Neuronal stem cell (in vitro differentiated cells): Measurements from ENCODE around the gene GALNT15.

Experiments
- DNase-seq: peaks from one replicate; pipeline ENCODE4 v3.0.0-alpha.2; 2013; ENCODE audit warnings: low spot score
- H2AFZ ChIP-seq: one replicate; pipeline ENCODE4 v1.6.1; 2013; ENCODE audit warnings: mild to moderate bottlenecking, low read length, inconsistent platforms
- H2AK5ac ChIP-seq: 2 replicates; pipeline ENCODE4 v1.6.1; 2013; ENCODE audit warnings: low read depth, mild to moderate bottlenecking, inconsistent platforms, low read length, moderate library complexity, mixed read lengths
- H2BK120ac ChIP-seq: 2 replicates; pipeline ENCODE4 v1.6.1; 2013; ENCODE audit warnings: low read depth, mild to moderate bottlenecking, inconsistent platforms, low read length, moderate library complexity, mixed read lengths
- H2BK12ac ChIP-seq: one replicate; pipeline ENCODE4 v1.6.1; 2013; ENCODE audit warnings: low read length, inconsistent platforms
- H2BK15ac ChIP-seq: 2 replicates; pipeline ENCODE4 v1.6.1; 2013; ENCODE audit warnings: mild to moderate bottlenecking, low read length, inconsistent platforms, mixed read lengths
- H2BK5ac ChIP-seq: one replicate; pipeline ENCODE4 v1.6.1; 2013; ENCODE audit warnings: inconsistent platforms, mild to moderate bottlenecking, low read length, moderate library complexity
- H3K14ac ChIP-seq: one replicate; pipeline ENCODE4 v1.6.1; 2013; ENCODE audit warnings: low read length, inconsistent platforms
- H3K18ac ChIP-seq: 2 replicates; pipeline ENCODE4 v1.6.1; 2013; ENCODE audit warnings: low read length, inconsistent platforms
- H3K23ac ChIP-seq: 2 replicates; pipeline ENCODE4 v1.6.1; 2013; ENCODE audit warnings: low read depth, mild to moderate bottlenecking, mixed read lengths, low read length, inconsistent platforms; ENCODE audit not compliant: poor library complexity
- H3K27ac ChIP-seq: replicated peaks from 3 replicates; pipeline ENCODE4 v1.5.1; 2013; ENCODE audit warnings: low read length, inconsistent platforms
- H3K27me3 ChIP-seq, 3 experiments: 2 replicates each; pipeline ENCODE4 v1.6.1; 2013; ENCODE audit warnings: low read length in 3 of 3, mild to moderate bottlenecking in 2 of 3, inconsistent platforms in 1 of 3, low read depth in 1 of 3, mixed read lengths in 1 of 3, moderate library complexity in 1 of 3; ENCODE audit not compliant: control insufficient read depth in 3 of 3, insufficient read depth in 3 of 3
- H3K36me3 ChIP-seq, 2 donors: replicated peaks in 1 of 2; 2 replicates each; pipeline ENCODE4 v1.6.1; 2013; ENCODE audit warnings: low read length in 2 of 2; ENCODE audit not compliant: control insufficient read depth in 2 of 2, insufficient read depth in 2 of 2
- H3K4ac ChIP-seq: 2 replicates; pipeline ENCODE4 v1.6.1; 2013; ENCODE audit warnings: inconsistent platforms, mild to moderate bottlenecking, low read length, moderate library complexity
- H3K4me1 ChIP-seq, 2 donors: 1 replicate in 1 of 2; 2 replicates in 1 of 2; pipeline ENCODE4 v1.6.1; 2013; ENCODE audit warnings: low read length in 2 of 2, low read depth in 1 of 2; ENCODE audit not compliant: control insufficient read depth in 2 of 2, insufficient read depth in 1 of 2
- H3K4me2 ChIP-seq: one replicate; pipeline ENCODE4 v1.6.1; 2013; ENCODE audit warnings: mild to moderate bottlenecking, low read length, inconsistent platforms; ENCODE audit not compliant: insufficient read depth, poor library complexity, severe bottlenecking
- H3K4me3 ChIP-seq, 2 donors: 2 replicates each; pipeline ENCODE4 v1.5.1; 2013; ENCODE audit warnings: low read length in 2 of 2, mild to moderate bottlenecking in 2 of 2, inconsistent platforms in 1 of 2, moderate library complexity in 1 of 2
- H3K79me1 ChIP-seq: one replicate; pipeline ENCODE4 v1.6.1; 2013; ENCODE audit warnings: low read depth, mild to moderate bottlenecking, inconsistent platforms, low read length, moderate library complexity
- H3K9ac ChIP-seq: one replicate; pipeline ENCODE4 v1.6.1; 2013; ENCODE audit warnings: mild to moderate bottlenecking, low read depth, low read length, inconsistent platforms; ENCODE audit not compliant: poor library complexity
- H3K9me3 ChIP-seq, 2 donors: replicated peaks in 1 of 2; 2 replicates each; pipeline versions ENCODE3 to v1.6.1; 2013; ENCODE audit warnings: low read length in 2 of 2, mild to moderate bottlenecking in 2 of 2, inconsistent platforms in 1 of 2, low read depth in 1 of 2, mixed read lengths in 1 of 2, moderate library complexity in 1 of 2; ENCODE audit not compliant: control insufficient read depth in 2 of 2, insufficient read depth in 1 of 2
- H4K8ac ChIP-seq: one replicate; pipeline ENCODE4 v1.6.1; 2013; ENCODE audit warnings: low read depth, mild to moderate bottlenecking, inconsistent platforms, low read length, moderate library complexity
- H4K91ac ChIP-seq: one replicate; pipeline ENCODE4 v1.6.1; 2013; ENCODE audit warnings: low read length, low read depth, mild to moderate bottlenecking, inconsistent platforms; ENCODE audit not compliant: poor library complexity
- WGBS, 2 donors: extraction: QIAGEN DNeasy Blood & Tissue Kit; methylation state at CpG; one replicate each; pipeline ENCODE4 v1.1.7; 2013; ENCODE audit warnings: missing lambda C conversion rate in 2 of 2, mixed read lengths in 1 of 2; ENCODE audit not compliant: insufficient read length in 2 of 2, insufficient replicate concordance in 1 of 2; ENCODE audit errors: extremely low coverage in 2 of 2; 5-methylcytosine and 5-hydroxymethylcytosine counted together

The GALNT15 gene

GRCh38 chr3:16132190-16132589 is 42.3 kb upstream of the GALNT15 start:
- no CpG with 5 or more reads among the region's 7 CpGs for WGBS, 2 donors
- Histone ChIP-seq H2AFZ (no peak overlapping the region), H2AK5ac (no peak overlapping the region), H3K18ac (no peak overlapping the region), H3K23ac (no peak overlapping the region), H3K27ac (no peak overlapping the region), H2BK15ac (no peak overlapping the region), H2BK12ac (no peak overlapping the region), H3K9me3 (no peaks in the 10 kb centered on the region), H2BK5ac (no peak overlapping the region), H2BK120ac (no peak overlapping the region), H3K4me2 (no peak overlapping the region), H3K4me3 (no peak overlapping the region), H3K36me3 (no peaks in the 10 kb centered on the region), H3K27me3 (no peaks in the 10 kb centered on the region), H3K9ac (no peak overlapping the region), H3K4ac (no peak overlapping the region), H4K91ac (no peak overlapping the region), H3K79me1 (no peaks in the 10 kb centered on the region), H3K14ac (no peak overlapping the region), H3K4me1 (peaks cover 0 to 2% of the 10 kb centered on the region in 2 donors), H4K8ac (no peak overlapping the region)
- no peak for DNase-seq

- H2BK5ac ChIP-seq = no peak overlapping the region
- no peak overlapping the region for H4K91ac ChIP-seq
- no peak overlapping the region for H2BK12ac ChIP-seq
- no peak overlapping the region for H2BK120ac ChIP-seq
- no peak overlapping the region for H3K4me3 ChIP-seq
- no peak overlapping the region for H3K14ac ChIP-seq
- no peak overlapping the region for H3K4me2 ChIP-seq
- no peak overlapping the region for H3K9ac ChIP-seq
- no peak overlapping the region for H4K8ac ChIP-seq
- DNase-seq = no peak
- no peaks in the 10 kb centered on the region for H3K27me3 ChIP-seq
- no peaks in the 10 kb centered on the region for H3K79me1 ChIP-seq
- H3K4ac ChIP-seq = no peak overlapping the region
- no peaks in the 10 kb centered on the region for H3K36me3 ChIP-seq
- no peak overlapping the region for H2BK15ac ChIP-seq
- peaks cover 0 to 2% of the 10 kb centered on the region in 2 donors for H3K4me1 ChIP-seq
- no peak overlapping the region for H3K23ac ChIP-seq
- H2AFZ ChIP-seq = no peak overlapping the region
- no peak overlapping the region for H3K27ac ChIP-seq
- peaks cover 0 to 4% of the 10 kb centered on the region in 2 donors for H3K9me3 ChIP-seq
- no CpG with 5 or more reads among the region's 3 CpGs for WGBS, 2 donors
- no peak overlapping the region for H3K18ac ChIP-seq
- no peak overlapping the region for H2AK5ac ChIP-seq
These were observed 41.6 kb upstream of the GALNT15 start for GRCh38 chr3:16132928-16133327.

- H3K4me1 ChIP-seq = peaks cover 0 to 2% of the 10 kb centered on the region in 2 donors
- no peak overlapping the region for H3K14ac ChIP-seq
- H3K9ac ChIP-seq = no peak overlapping the region
- H3K4ac ChIP-seq = no peak overlapping the region
- H3K18ac ChIP-seq = no peak overlapping the region
- H3K4me2 ChIP-seq = no peak overlapping the region
- no peak overlapping the region for H2BK12ac ChIP-seq
- no peak overlapping the region for H2AK5ac ChIP-seq
- no peak overlapping the region for H2BK5ac ChIP-seq
- H3K27ac ChIP-seq = no peak overlapping the region
- no peak for DNase-seq
- H3K79me1 ChIP-seq = no peaks in the 10 kb centered on the region
- no peak overlapping the region for H2BK120ac ChIP-seq
- H3K4me3 ChIP-seq = no peak overlapping the region
- H2BK15ac ChIP-seq = no peak overlapping the region
- WGBS, 2 donors = no CpG with 5 or more reads among the region's 6 CpGs
- no peak overlapping the region for H4K8ac ChIP-seq
- no peak overlapping the region for H4K91ac ChIP-seq
- peaks cover 0 to 4% of the 10 kb centered on the region in 2 donors for H3K9me3 ChIP-seq
- H2AFZ ChIP-seq = no peak overlapping the region
- H3K23ac ChIP-seq = no peak overlapping the region
- no peaks in the 10 kb centered on the region for H3K36me3 ChIP-seq
- H3K27me3 ChIP-seq = no peaks in the 10 kb centered on the region
These were observed 40.1 kb upstream of the GALNT15 start for GRCh38 chr3:16134173-16134928.

- Histone ChIP-seq H3K79me1 (no peaks in the 10 kb centered on the region), H4K8ac (no peak overlapping the region), H3K14ac (no peak overlapping the region), H3K4me3 (no peak overlapping the region), H3K27me3 (no peaks in the 10 kb centered on the region), H2AFZ (no peak overlapping the region), H3K9ac (no peak overlapping the region), H3K4me1 (peaks cover 0 to 2% of the 10 kb centered on the region in 2 donors), H3K23ac (no peak overlapping the region), H2BK12ac (no peak overlapping the region), H3K4ac (no peak overlapping the region), H3K36me3 (no peaks in the 10 kb centered on the region), H2BK5ac (no peak overlapping the region), H3K27ac (no peak overlapping the region), H3K4me2 (no peak overlapping the region), H4K91ac (no peak overlapping the region), H2AK5ac (no peak overlapping the region), H3K9me3 (peaks cover 0 to 4% of the 10 kb centered on the region in 2 donors), H2BK15ac (no peak overlapping the region), H3K18ac (no peak overlapping the region), H2BK120ac (no peak overlapping the region)
- WGBS, 2 donors = no CpG with 5 or more reads among the region's 2 CpGs
- DNase-seq = no peak
These were observed 38.4 kb upstream of the GALNT15 start for GRCh38 chr3:16136055-16136454.
